Measurements from ENCODE around the gene MICAL2.
A peak's percentile ranks its signal among the peaks of the same experiment; 100 is the strongest.

The MICAL2 gene

GRCh38 chr11:12074529-12075195, 35.7 kb upstream of the MICAL2 start:
- no peak overlapping the region for H3K27ac Mint-ChIP-seq
- H3K36me3 Mint-ChIP-seq (ENCODE audit: low read depth), result no peaks in the 10 kb centered on the region
- peaks cover 4% of the 10 kb centered on the region for H3K4me1 Mint-ChIP-seq (ENCODE audit: low read depth)
- no peaks in the 10 kb centered on the region for H3K9me3 Mint-ChIP-seq
- H3K27me3 Mint-ChIP-seq, result no peaks in the 10 kb centered on the region
- H3K4me3 Mint-ChIP-seq, result no peak overlapping the region
- DNase-seq, result no peak

GRCh38 chr11:12075291-12075690, 35.1 kb upstream of the MICAL2 start:
- H3K27ac Mint-ChIP-seq, result no peak overlapping the region
- DNase-seq, result no peak
- no peaks in the 10 kb centered on the region for H3K27me3 Mint-ChIP-seq
- H3K9me3 Mint-ChIP-seq, result no peaks in the 10 kb centered on the region
- H3K36me3 Mint-ChIP-seq (ENCODE audit: low read depth), result no peaks in the 10 kb centered on the region
- H3K4me3 Mint-ChIP-seq, result no peak overlapping the region
- peaks cover 8% of the 10 kb centered on the region for H3K4me1 Mint-ChIP-seq (ENCODE audit: low read depth)

GRCh38 chr11:12075822-12076821, 34.3 kb upstream of the MICAL2 start:
- peaks cover 8% of the 10 kb centered on the region for H3K4me1 Mint-ChIP-seq (ENCODE audit: low read depth)
- DNase-seq, result no peak
- H3K27me3 Mint-ChIP-seq, result no peaks in the 10 kb centered on the region
- H3K27ac Mint-ChIP-seq, result no peak overlapping the region
- H3K9me3 Mint-ChIP-seq, result no peaks in the 10 kb centered on the region
- H3K36me3 Mint-ChIP-seq (ENCODE audit: low read depth), result no peaks in the 10 kb centered on the region
- H3K4me3 Mint-ChIP-seq, result no peak overlapping the region

- H3K4me3 Mint-ChIP-seq, result no peak overlapping the region
- DNase-seq, result no peak
- H3K9me3 Mint-ChIP-seq, result no peaks in the 10 kb centered on the region
- H3K27ac Mint-ChIP-seq, result no peak overlapping the region
- peaks cover 3% of the 10 kb centered on the region for H3K4me1 Mint-ChIP-seq (ENCODE audit: low read depth)
- no peaks in the 10 kb centered on the region for H3K36me3 Mint-ChIP-seq (ENCODE audit: low read depth)
- no peaks in the 10 kb centered on the region for H3K27me3 Mint-ChIP-seq
Measured at GRCh38 chr11:12076840-12077534, 33.4 kb upstream of the MICAL2 start.

- no peak overlapping the region for H3K27ac Mint-ChIP-seq
- H3K4me3 Mint-ChIP-seq, result no peak overlapping the region
- H3K9me3 Mint-ChIP-seq, result no peaks in the 10 kb centered on the region
- no peak for DNase-seq
- H3K36me3 Mint-ChIP-seq (ENCODE audit: low read depth), result no peaks in the 10 kb centered on the region
- peaks cover 3% of the 10 kb centered on the region for H3K4me1 Mint-ChIP-seq (ENCODE audit: low read depth)
- no peaks in the 10 kb centered on the region for H3K27me3 Mint-ChIP-seq
Measured at GRCh38 chr11:12077535-12078280, 32.7 kb upstream of the MICAL2 start.

- no peak overlapping the region for H3K4me3 Mint-ChIP-seq
- no peaks in the 10 kb centered on the region for H3K36me3 Mint-ChIP-seq (ENCODE audit: low read depth)
- H3K27ac Mint-ChIP-seq, result no peak overlapping the region
- H3K4me1 Mint-ChIP-seq (ENCODE audit: low read depth), result peaks cover 9% of the 10 kb centered on the region
- no peaks in the 10 kb centered on the region for H3K27me3 Mint-ChIP-seq
- H3K9me3 Mint-ChIP-seq, result no peaks in the 10 kb centered on the region
- DNase-seq, result no peak
Measured at GRCh38 chr11:12079726-12080556, 30.4 kb upstream of the MICAL2 start.

GRCh38 chr11:12083380-12083779, 27.0 kb upstream of the MICAL2 start:
- no peak for DNase-seq
- Mint-ChIP-seq H3K36me3 (ENCODE audit: low read depth) (no peaks in the 10 kb centered on the region), H3K9me3 (no peaks in the 10 kb centered on the region), H3K27ac (no peak overlapping the region), H3K27me3 (no peaks in the 10 kb centered on the region), H3K4me1 (ENCODE audit: low read depth) (peaks cover 39% of the 10 kb centered on the region), H3K4me3 (no peak overlapping the region)

GRCh38 chr11:12084256-12084655, 26.1 kb upstream of the MICAL2 start:
- Mint-ChIP-seq H3K9me3 (no peaks in the 10 kb centered on the region), H3K36me3 (ENCODE audit: low read depth) (no peaks in the 10 kb centered on the region), H3K4me3 (no peak overlapping the region), H3K27me3 (no peaks in the 10 kb centered on the region), H3K27ac (no peak overlapping the region), H3K4me1 (ENCODE audit: low read depth) (peaks cover 48% of the 10 kb centered on the region)
- no peak for DNase-seq

- no peak for DNase-seq
- H3K4me3 Mint-ChIP-seq, result no peak overlapping the region
- no peaks in the 10 kb centered on the region for H3K27me3 Mint-ChIP-seq
- H3K9me3 Mint-ChIP-seq, result no peaks in the 10 kb centered on the region
- H3K4me1 Mint-ChIP-seq (ENCODE audit: low read depth), result peaks cover 56% of the 10 kb centered on the region
- H3K27ac Mint-ChIP-seq, result no peak overlapping the region
- H3K36me3 Mint-ChIP-seq (ENCODE audit: low read depth), result no peaks in the 10 kb centered on the region
Measured at GRCh38 chr11:12085371-12086251, 24.8 kb upstream of the MICAL2 start.

- no peaks in the 10 kb centered on the region for H3K9me3 Mint-ChIP-seq
- no peak overlapping the region for H3K4me3 Mint-ChIP-seq
- no peaks in the 10 kb centered on the region for H3K27me3 Mint-ChIP-seq
- DNase-seq, result no peak
- H3K27ac Mint-ChIP-seq, result peak overlapping the region; percentile 34
- peaks cover 59% of the 10 kb centered on the region for H3K4me1 Mint-ChIP-seq (ENCODE audit: low read depth)
- H3K36me3 Mint-ChIP-seq (ENCODE audit: low read depth), result no peaks in the 10 kb centered on the region
Measured at GRCh38 chr11:12086271-12087074, 23.9 kb upstream of the MICAL2 start.

- Mint-ChIP-seq H3K27me3 (no peaks in the 10 kb centered on the region), H3K27ac (no peak overlapping the region), H3K4me3 (no peak overlapping the region), H3K4me1 (ENCODE audit: low read depth) (peaks cover 59% of the 10 kb centered on the region), H3K36me3 (ENCODE audit: low read depth) (no peaks in the 10 kb centered on the region), H3K9me3 (no peaks in the 10 kb centered on the region)
- DNase-seq, result peak; percentile 42
Measured at GRCh38 chr11:12087075-12088004, 23.1 kb upstream of the MICAL2 start.

Measured in activated T-cell treated with anti-CD3 and anti-CD28 coated beads, Interleukin-2, amount 50 U/mL, for 24 hours (primary cell).